Measurements from ENCODE around the gene WDCP.

Gene WDCP

GRCh38 chr2:24016853-24017703 lies 30.1 kb downstream of the WDCP start:
- no peak for TF ChIP-seq FOXP2 (optimal IDR thresholded peaks at IDR 0.05; ENCODE audit: borderline replicate concordance, extremely low read depth, extremely low read length, insufficient read depth)
- TF ChIP-seq REST (IDR thresholded peaks at IDR 0.05; ENCODE audit: insufficient read depth in 1 of 2, low read depth in 2 of 2, low read length in 2 of 2) = no peak
- no peak for TF ChIP-seq TAF1 (IDR thresholded peaks at IDR 0.05; ENCODE audit: borderline replicate concordance, insufficient read depth, low read length)
- no peak for TF ChIP-seq POLR2AphosphoS5 (IDR thresholded peaks at IDR 0.05; ENCODE audit: low read depth, low read length)
- no peak for TF ChIP-seq SIN3A (IDR thresholded peaks at IDR 0.05; ENCODE audit: borderline replicate concordance, insufficient read depth, low read length)

GRCh38 chr2:24016376-24016761 lies 30.8 kb downstream of the WDCP start:
- no peak for TF ChIP-seq SIN3A (IDR thresholded peaks at IDR 0.05; ENCODE audit: borderline replicate concordance, insufficient read depth, low read length)
- TF ChIP-seq REST (IDR thresholded peaks at IDR 0.05; ENCODE audit: insufficient read depth in 1 of 2, low read depth in 2 of 2, low read length in 2 of 2) = no peak
- TF ChIP-seq FOXP2 (optimal IDR thresholded peaks at IDR 0.05; ENCODE audit: borderline replicate concordance, extremely low read depth, extremely low read length, insufficient read depth) = no peak
- no peak for TF ChIP-seq TAF1 (IDR thresholded peaks at IDR 0.05; ENCODE audit: borderline replicate concordance, insufficient read depth, low read length)
- TF ChIP-seq POLR2AphosphoS5 (IDR thresholded peaks at IDR 0.05; ENCODE audit: low read depth, low read length) = no peak

- TF ChIP-seq FOXP2 (optimal IDR thresholded peaks at IDR 0.05; ENCODE audit: borderline replicate concordance, extremely low read depth, extremely low read length, insufficient read depth) = no peak
- TF ChIP-seq SIN3A (IDR thresholded peaks at IDR 0.05; ENCODE audit: borderline replicate concordance, insufficient read depth, low read length) = no peak
- TF ChIP-seq TAF1 (IDR thresholded peaks at IDR 0.05; ENCODE audit: borderline replicate concordance, insufficient read depth, low read length) = no peak
- TF ChIP-seq POLR2AphosphoS5 (IDR thresholded peaks at IDR 0.05; ENCODE audit: low read depth, low read length) = no peak
- no peak for TF ChIP-seq REST (IDR thresholded peaks at IDR 0.05; ENCODE audit: insufficient read depth in 1 of 2, low read depth in 2 of 2, low read length in 2 of 2)
Observed at GRCh38 chr2:24015562-24016375, 31.4 kb downstream of the WDCP start.

- TF ChIP-seq TAF1 (IDR thresholded peaks at IDR 0.05; ENCODE audit: borderline replicate concordance, insufficient read depth, low read length) (no peak), POLR2AphosphoS5 (IDR thresholded peaks at IDR 0.05; ENCODE audit: low read depth, low read length) (no peak), FOXP2 (optimal IDR thresholded peaks at IDR 0.05; ENCODE audit: borderline replicate concordance, extremely low read depth, extremely low read length, insufficient read depth) (no peak), SIN3A (IDR thresholded peaks at IDR 0.05; ENCODE audit: borderline replicate concordance, insufficient read depth, low read length) (no peak), REST (IDR thresholded peaks at IDR 0.05; ENCODE audit: insufficient read depth in 1 of 2, low read depth in 2 of 2, low read length in 2 of 2) (no peak)
Observed at GRCh38 chr2:24012521-24013188, 34.5 kb downstream of the WDCP start.

Measured in PFSK-1 (cell line).